ENCODE data around the gene GDF10. TPM values are rescaled to one million over a fixed set of nuclear protein-coding genes. Genes with fewer than 3 reads are reported as not detected.

The GDF10 gene
- total RNA-seq, 1 donor = not detected

- no peak overlapping the region for H3K4me3 ChIP-seq (ENCODE audit: low read depth, low read length)
- no peak for DNase-seq (ENCODE audit: low read depth)
- TF ChIP-seq CTCF (IDR thresholded peaks at IDR 0.05; ENCODE audit: insufficient read depth, low read depth, low read length) = no peak
Observed at GRCh38 chr10:47330366-47330765, 30.4 kb downstream of the GDF10 start.

- no peak for DNase-seq (ENCODE audit: low read depth)
Observed at GRCh38 chr10:47330804-47331203, 30.8 kb downstream of the GDF10 start.

GRCh38 chr10:47331491-47331890 lies 31.5 kb downstream of the GDF10 start:
- H3K4me3 ChIP-seq (ENCODE audit: low read depth, low read length) = no peak overlapping the region
- TF ChIP-seq CTCF (IDR thresholded peaks at IDR 0.05; ENCODE audit: insufficient read depth, low read depth, low read length) = no peak

More at GRCh38 chr10:47330804-47331203, 30.8 kb downstream of the GDF10 start:
- no peak overlapping the region for H3K4me3 ChIP-seq (ENCODE audit: low read depth, low read length)
- TF ChIP-seq CTCF (IDR thresholded peaks at IDR 0.05; ENCODE audit: insufficient read depth, low read depth, low read length) = no peak

GRCh38 chr10:47331954-47332353 lies 32.0 kb downstream of the GDF10 start:
- DNase-seq (ENCODE audit: low read depth) = no peak
- no peak overlapping the region for H3K4me3 ChIP-seq (ENCODE audit: low read depth, low read length)
- TF ChIP-seq CTCF (IDR thresholded peaks at IDR 0.05; ENCODE audit: insufficient read depth, low read depth, low read length) = no peak

More at GRCh38 chr10:47331491-47331890, 31.5 kb downstream of the GDF10 start:
- DNase-seq (ENCODE audit: low read depth) = no peak

GRCh38 chr10:47332371-47332770 lies 32.4 kb downstream of the GDF10 start:
- TF ChIP-seq CTCF (IDR thresholded peaks at IDR 0.05; ENCODE audit: insufficient read depth, low read depth, low read length) = no peak
- no peak overlapping the region for H3K4me3 ChIP-seq (ENCODE audit: low read depth, low read length)
- no peak for DNase-seq (ENCODE audit: low read depth)

- H3K4me3 ChIP-seq (ENCODE audit: low read depth, low read length) = no peak overlapping the region
- no peak for DNase-seq (ENCODE audit: low read depth)
- no peak for TF ChIP-seq CTCF (IDR thresholded peaks at IDR 0.05; ENCODE audit: insufficient read depth, low read depth, low read length)
Observed at GRCh38 chr10:47332946-47333345, 32.9 kb downstream of the GDF10 start.

GRCh38 chr10:47333532-47333931 lies 33.5 kb downstream of the GDF10 start:
- no peak for TF ChIP-seq CTCF (IDR thresholded peaks at IDR 0.05; ENCODE audit: insufficient read depth, low read depth, low read length)

More at GRCh38 chr10:47333532-47333931, 33.5 kb downstream of the GDF10 start:
- no peak for DNase-seq (ENCODE audit: low read depth)
- no peak overlapping the region for H3K4me3 ChIP-seq (ENCODE audit: low read depth, low read length)
